PC-9 (cell line): ENCODE measurements around the gene DISC1. TPM values are rescaled to one million over a fixed set of nuclear protein-coding genes. Genes with fewer than 3 reads are reported as not detected.

Source experiments
- BruUV-seq: library from RNA; stranded (reverse); fragments of 400-500 nt; replicated peaks from 2 replicates; lab custom pipeline; 2021; lab: Mats Ljungman, UMichigan
- CTCF ChIA-PET: fragments of 300-600 bp; sonication (Branson Sonifier 250); formaldehyde crosslinking; loops from one replicate; lab custom pipeline; 2022; ENCODE audit warnings: antibody characterized with exemption; lab: Charles Lee
- POLR2A ChIA-PET: fragments of 300-600 bp; sonication (Branson Sonifier 250); formaldehyde crosslinking; loops from one replicate; lab custom pipeline; 2022; ENCODE audit warnings: antibody characterized with exemption; ENCODE audit not compliant: unreplicated experiment; lab: Charles Lee
- DNase-seq, 2 experiments: peaks; one replicate each; pipeline versions ENCODE4 v3.0.0 to v3.0.0-alpha.2; 2015 to 2022; ENCODE audit warnings: mixed read lengths in 1 of 2
- H2AFZ ChIP-seq: fragments of 200-600 bp; sonication (generic); 2 replicates; pipeline ENCODE4 v1.8.1; 2017; ENCODE audit warnings: antibody characterized with exemption
- H3F3A ChIP-seq: fragments of 200-600 bp; sonication (generic); 2 replicates; pipeline ENCODE4 v1.8.1; 2017; ENCODE audit warnings: antibody characterized with exemption, mild to moderate bottlenecking, low read depth; ENCODE audit not compliant: insufficient read depth
- H3K27ac ChIP-seq: fragments of 200-600 bp; sonication (generic); 2 replicates; pipeline ENCODE4 v1.6.1; 2016; ENCODE audit warnings: mixed run types
- H3K27me3 ChIP-seq: fragments of 200-600 bp; sonication (generic); 2 replicates; pipeline ENCODE4 v1.6.1; 2016; ENCODE audit warnings: low read depth, mixed run types; ENCODE audit not compliant: insufficient read depth
- H3K36me3 ChIP-seq: fragments of 200-600 bp; sonication (generic); 2 replicates; pipeline ENCODE4 v1.6.1; 2016; ENCODE audit warnings: low read depth, mixed run types
- H3K4me1 ChIP-seq: fragments of 200-600 bp; sonication (generic); replicated peaks from 2 replicates; pipeline ENCODE4 v1.6.1; 2016; ENCODE audit warnings: mixed run types; ENCODE audit not compliant: insufficient read depth
- H3K4me2 ChIP-seq: fragments of 200-600 bp; sonication (generic); 2 replicates; pipeline ENCODE4 v1.6.1; 2017; ENCODE audit warnings: mixed run types
- H3K4me3 ChIP-seq: fragments of 200-600 bp; sonication (generic); 2 replicates; pipeline ENCODE4 v1.6.1; 2016; ENCODE audit warnings: mixed run types
- H3K79me2 ChIP-seq: fragments of 200-600 bp; sonication (generic); 2 replicates; pipeline ENCODE4 v1.6.1; 2017; ENCODE audit warnings: low read depth, mixed run types
- H3K9me2 ChIP-seq: fragments of 200-600 bp; sonication (generic); 2 replicates; pipeline ENCODE4 v1.8.1; 2017; ENCODE audit warnings: mild to moderate bottlenecking; ENCODE audit not compliant: insufficient read depth
- H3K9me3 ChIP-seq: fragments of 200-600 bp; sonication (generic); 2 replicates; pipeline ENCODE4 v1.8.1; 2016; ENCODE audit warnings: low read depth; ENCODE audit not compliant: insufficient read depth
- H4K20me1 ChIP-seq: fragments of 200-600 bp; sonication (generic); 2 replicates; pipeline ENCODE4 v1.8.1; 2017; ENCODE audit not compliant: insufficient read depth
- CTCF ChIP-seq: fragments of 200-600 bp; sonication (generic); conservative IDR thresholded peaks from 2 replicates; pipeline ENCODE4 v1.6.1; 2017; ENCODE audit warnings: mixed run types, antibody characterized with exemption, mild to moderate bottlenecking, moderate library complexity
- EZH2 ChIP-seq: fragments of 200-600 bp; sonication (generic); IDR thresholded peaks from 2 replicates; pipeline ENCODE4 v1.8.0; 2017; ENCODE audit warnings: antibody characterized with exemption, low read depth
- intact Hi-C: fragments of 100-400 bp; cut with micrococcal nuclease; formaldehyde crosslinking; loops from one replicate; pipeline ENCODE4 v1.10.0; 2022; ENCODE audit not compliant: unreplicated experiment
- total RNA-seq: library from RNA; stranded (reverse); gene quantifications from 2 replicates; pipeline ENCODE4 v1.2.3, GENCODE V29; 2021

DISC1 gene
- total RNA-seq, 1 experiment from 2014 or later = 7.4 TPM

DNA sequence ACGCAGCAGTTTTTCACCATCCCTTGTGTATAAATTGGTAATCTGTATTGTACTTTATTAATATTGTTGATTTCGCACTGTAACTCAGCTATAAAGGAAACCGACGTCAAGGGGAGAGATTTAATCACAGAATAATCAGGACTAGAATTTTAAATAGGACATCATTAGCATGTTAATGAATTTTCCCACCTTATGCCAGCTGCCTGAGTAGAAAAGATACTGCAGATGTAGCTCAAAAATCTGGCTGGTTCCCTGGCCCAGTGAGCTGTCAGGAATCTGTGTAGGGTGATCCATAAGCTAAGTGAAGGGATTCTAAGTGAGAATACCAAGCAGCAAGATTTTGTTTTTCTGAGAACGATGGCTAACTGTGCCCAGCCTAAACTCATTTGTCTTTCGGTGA, 195.5 kb downstream of the DISC1 start:
- CTCF ChIA-PET = no interaction called here

DNA sequence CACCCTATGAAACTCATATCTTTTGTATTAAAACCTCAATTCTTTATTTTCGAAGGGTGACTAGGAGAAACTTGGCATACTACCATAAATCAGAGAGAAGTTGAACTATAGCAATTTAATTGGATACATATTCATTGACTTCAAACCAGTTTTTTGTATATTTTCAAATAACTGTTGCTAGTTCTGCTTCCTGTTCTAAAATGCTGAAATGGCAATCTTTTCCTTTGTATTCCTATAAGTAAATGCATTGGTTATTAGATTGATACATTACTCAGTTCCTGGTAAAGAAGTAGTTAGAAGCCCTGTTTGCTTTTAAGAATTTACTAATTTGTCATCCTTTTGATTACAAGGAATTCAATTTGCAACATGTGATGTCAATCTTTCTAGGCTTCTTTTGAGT, 200.0 kb downstream of the DISC1 start:
- no peak for TF ChIP-seq EZH2
- no peak for TF ChIP-seq CTCF
- Histone ChIP-seq H3K79me2 (no peaks in the 10 kb centered on the region), H3K9me2 (no peaks in the 10 kb centered on the region), H2AFZ (no peak overlapping the region), H3K36me3 (no peaks in the 10 kb centered on the region), H3K4me3 (no peak overlapping the region), H3K4me2 (no peak overlapping the region), H4K20me1 (no peaks in the 10 kb centered on the region), H3K9me3 (no peaks in the 10 kb centered on the region), H3K27ac (peak overlapping the region; percentile 89), H3K4me1 (peaks cover 33% of the 10 kb centered on the region), H3F3A (peaks cover 24% of the 10 kb centered on the region), H3K27me3 (no peaks in the 10 kb centered on the region)
- intact Hi-C loops = loop anchor here (10.0 kb wide), 1 partner anchor 1288 kb away; no protein-coding TSS in a partner anchor
- ChIA-PET CTCF (no interaction called here), POLR2A (no interaction called here)
- BruUV-seq = no TSS peak
- no peak for DNase-seq

More for the DNA sequence above, 195.5 kb downstream of the DISC1 start:
- DNase-seq = no peak
- Histone ChIP-seq H3K4me3 (no peak overlapping the region), H3K27ac (no peak overlapping the region), H3F3A (peaks cover 7% of the 10 kb centered on the region), H3K4me1 (peaks cover 10% of the 10 kb centered on the region), H3K79me2 (no peaks in the 10 kb centered on the region), H3K9me3 (no peaks in the 10 kb centered on the region), H3K4me2 (no peak overlapping the region), H3K9me2 (no peaks in the 10 kb centered on the region), H3K27me3 (no peaks in the 10 kb centered on the region), H3K36me3 (no peaks in the 10 kb centered on the region), H4K20me1 (no peaks in the 10 kb centered on the region), H2AFZ (no peak overlapping the region)
- POLR2A ChIA-PET = no interaction called here
- no TSS peak for BruUV-seq
- intact Hi-C loops = loop anchor here (10.0 kb wide), 1 partner anchor 1293 kb away; no protein-coding TSS in a partner anchor
- TF ChIP-seq EZH2 = no peak
- no peak for TF ChIP-seq CTCF

DNA sequence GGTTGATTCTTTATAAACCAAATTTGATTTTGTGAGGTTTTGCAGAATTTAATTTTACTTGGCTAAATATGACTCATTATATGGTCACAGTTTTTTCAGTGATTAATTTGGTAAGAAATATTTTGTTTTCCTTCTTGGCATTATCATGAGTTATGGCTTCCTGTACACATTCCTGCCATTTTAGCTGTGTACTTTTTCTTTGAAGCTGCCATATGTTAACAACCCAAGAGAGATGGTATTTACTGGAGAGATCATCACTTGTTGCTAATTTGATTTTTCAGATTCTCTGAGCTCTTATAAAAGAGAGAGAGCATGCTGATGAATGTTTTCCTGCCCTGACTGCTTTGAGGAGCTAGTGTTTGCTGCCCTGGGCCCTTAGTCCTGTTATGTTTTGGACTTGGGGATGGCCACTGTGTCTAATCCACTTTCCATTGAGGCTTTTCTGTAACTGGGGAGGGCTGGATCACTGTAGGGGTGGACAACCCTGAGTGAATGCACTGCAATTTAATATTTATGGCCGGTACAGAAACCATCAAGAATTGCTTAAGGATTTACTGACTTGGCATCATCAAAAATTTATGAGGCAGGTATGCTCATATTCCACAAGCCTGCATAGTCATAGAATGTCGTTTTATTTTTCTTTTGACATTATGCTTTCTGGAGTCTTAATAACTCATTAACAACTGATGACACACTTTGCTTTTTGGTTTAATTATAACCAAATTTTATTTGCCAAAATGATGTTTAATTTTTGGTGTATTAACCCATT, 200.9 kb downstream of the DISC1 start:
- peaks cover 24% of the 10 kb centered on the region for H3F3A ChIP-seq
- H2AFZ ChIP-seq = no peak overlapping the region
- POLR2A ChIA-PET = interaction anchor here (0.8 kb wide), 1 partner anchor 35 kb away, joined by 4 read pairs; no protein-coding TSS in a partner anchor
- H4K20me1 ChIP-seq = no peaks in the 10 kb centered on the region
- CTCF ChIA-PET = no interaction called here
- H3K4me2 ChIP-seq = peak overlapping the region; percentile 70
- BruUV-seq = no TSS peak
- peak overlapping the region; percentile 89 for H3K27ac ChIP-seq
- H3K36me3 ChIP-seq = no peaks in the 10 kb centered on the region
- no peaks in the 10 kb centered on the region for H3K27me3 ChIP-seq
- H3K4me3 ChIP-seq = peak overlapping the region; percentile 19; the same call in 1 of the 2 replicates
- peak in 1 of 2 experiments; percentile 89 for DNase-seq
- no peaks in the 10 kb centered on the region for H3K9me3 ChIP-seq
- no peaks in the 10 kb centered on the region for H3K9me2 ChIP-seq
- no peak for TF ChIP-seq EZH2
- TF ChIP-seq CTCF = no peak
- intact Hi-C loops = loop anchor here (2.0 to 10.0 kb wide), 3 partner anchors 39 to 1287 kb away; no protein-coding TSS in a partner anchor
- H3K4me1 ChIP-seq = peaks cover 38% of the 10 kb centered on the region
- H3K79me2 ChIP-seq = no peaks in the 10 kb centered on the region
